ENCODE results near the gene AHDC1. TPM values are rescaled to one million over a fixed set of nuclear protein-coding genes. Genes with fewer than 3 reads are reported as not detected.
A peak's percentile ranks its signal among the peaks of the same experiment; 100 is the strongest.

Gene AHDC1
- total and polyA plus RNA-seq, 9 of the 15 experiments (the other 6 are each of a cell fraction or from before 2014, with no cell fraction given) = 0.21 to 36.4 (median 4.7) TPM

DNA sequence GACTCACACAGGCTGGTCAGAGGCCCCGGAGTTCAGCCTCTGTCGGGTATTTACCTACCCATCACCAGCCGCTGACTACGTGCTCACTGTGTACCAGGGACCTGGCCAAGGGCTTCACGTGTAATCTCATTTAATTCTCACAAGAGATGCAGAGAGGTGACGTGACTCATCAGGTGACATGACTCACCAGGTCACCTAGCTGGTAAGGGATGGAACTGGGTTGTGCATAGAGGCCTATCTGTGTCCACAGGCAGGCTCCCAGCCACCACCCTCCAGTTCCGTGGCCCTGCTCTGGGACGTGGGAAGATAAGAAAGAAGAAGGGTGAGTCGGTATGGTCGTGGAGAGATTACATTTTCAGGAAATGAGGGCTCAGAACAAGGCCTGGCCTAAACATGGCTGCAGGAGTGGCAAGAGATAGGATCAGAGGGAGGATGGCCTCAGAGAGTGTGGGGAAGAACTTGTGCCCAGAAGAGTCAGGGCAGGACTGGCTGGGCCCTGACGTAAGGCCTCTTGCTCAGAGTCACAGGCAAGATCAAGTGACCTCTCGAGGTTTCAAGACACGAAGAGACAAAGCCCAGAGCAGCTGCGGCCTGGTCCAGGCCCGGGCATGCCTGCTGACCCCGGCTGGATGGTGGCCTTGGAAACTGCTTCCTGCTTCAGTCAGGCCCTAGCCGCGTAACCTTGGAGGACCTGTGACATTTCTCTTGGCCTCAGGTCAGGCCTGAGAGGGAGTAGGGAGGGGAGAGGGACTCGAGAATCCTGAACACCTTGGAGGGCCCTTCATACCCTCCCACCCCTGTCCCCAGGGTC, 61.3 kb downstream of the AHDC1 start (continued):
- TF ChIP-seq SPI1 (IDR thresholded peaks at IDR 0.05; ENCODE audit: borderline replicate concordance, low read depth, low read length) (peak; percentile 85), ILK (tag; IDR thresholded peaks at IDR 0.05; ENCODE audit: borderline replicate concordance, low read depth) (peak; percentile 45; the same call in 1 of the 2 replicates), RFX1 (IDR thresholded peaks at IDR 0.05) (no peak; the same call in 1 of the 2 replicates), NFE2L1 (tag; IDR thresholded peaks at IDR 0.05; ENCODE audit: borderline replicate concordance, low read depth) (peak; percentile 51; the same call in 1 of the 2 replicates), TAF15 (IDR thresholded peaks at IDR 0.05; ENCODE audit: low read depth, low read length) (no peak), HNRNPLL (IDR thresholded peaks at IDR 0.05; ENCODE audit: low read depth, low read length, poor library complexity, severe bottlenecking) (peak; percentile 16), ZFP1 (CRISPR knock-in tag; IDR thresholded peaks at IDR 0.05) (no peak), ELF1 (tag; IDR thresholded peaks at IDR 0.05) (peak; percentile 86), TFAM (CRISPR knock-in tag; conservative IDR thresholded peaks at IDR 0.05) (no peak), NONO (IDR thresholded peaks at IDR 0.05; ENCODE audit: low read depth in 2 of 2, low read length in 1 of 2) (peak in 1 of 2 experiments; percentile 78; a peak in 1 of 4 replicates), CREM (IDR thresholded peaks at IDR 0.05; ENCODE audit: low read depth) (peak; percentile 93), SAP30 (IDR thresholded peaks at IDR 0.05; ENCODE audit: borderline replicate concordance, insufficient read depth, low read depth, low read length, poor library complexity, severe bottlenecking) (no peak), U2AF1 (optimal IDR thresholded peaks at IDR 0.05; ENCODE audit: low read depth, low read length) (no peak), ZNF76 (CRISPR knock-in tag; IDR thresholded peaks at IDR 0.05; ENCODE audit: borderline replicate concordance) (peak; percentile 97), ZNF583 (CRISPR knock-in tag; IDR thresholded peaks at IDR 0.05) (peak; percentile 99), FOXK2 (conservative IDR thresholded peaks at IDR 0.05 in 1 of 2, IDR thresholded peaks at IDR 0.05 in 1 of 2; ENCODE audit: low read depth in 2 of 2) (peak; percentile 90 to 92), YY1 (IDR thresholded peaks at IDR 0.05; ENCODE audit: borderline replicate concordance in 1 of 3, control insufficient read depth in 1 of 3, extremely low read depth in 1 of 3, insufficient read depth in 3 of 3, insufficient read length in 1 of 3, insufficient replicate concordance in 2 of 3, low read depth in 1 of 3, low read length in 2 of 3) (peak; percentile 57 to 96 (median 87)), ZNF224 (CRISPR knock-in tag; IDR thresholded peaks at IDR 0.05) (0 out of 2 replicates have a peak, but pooled peaks have one; percentile 43), CEBPB (tag; IDR thresholded peaks at IDR 0.05) (peak; percentile 68), ZNF699 (CRISPR knock-in tag; IDR thresholded peaks at IDR 0.05; ENCODE audit: insufficient replicate concordance) (peak; percentile 8)

Data from K562 (cell line).